Measurements from ENCODE around the gene AKT2. TPM values are rescaled to one million over a fixed set of nuclear protein-coding genes. Genes with fewer than 3 reads are reported as not detected.

AKT2 gene
- total RNA-seq, 1 experiment from 2014 or later = 150 TPM

DNA sequence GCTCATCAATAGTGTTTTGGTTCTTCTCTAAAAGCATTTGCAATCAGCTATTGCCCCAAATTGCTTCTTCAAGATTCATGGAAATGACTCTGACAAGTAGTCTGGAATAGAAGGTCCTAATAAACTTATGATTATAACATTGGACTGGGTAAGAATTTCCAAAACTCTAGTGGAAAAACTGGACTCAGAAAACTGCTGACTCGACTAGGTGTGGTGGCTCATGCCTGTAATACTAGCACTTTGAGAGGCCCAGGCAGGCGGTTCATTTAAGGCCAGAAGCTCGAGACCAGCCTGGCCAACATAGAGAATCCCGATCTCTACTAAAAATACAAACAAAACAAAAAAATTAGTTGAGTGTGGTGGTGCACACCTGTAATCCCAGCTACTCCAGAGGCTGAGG, 15.5 kb upstream of the AKT2 start:
- WGBS (ENCODE audit: extremely low coverage, insufficient read length, low lambda C conversion rate) = no CpG with 5 or more reads among the region's 4 CpGs
- no peak overlapping the region for H4K91ac ChIP-seq (ENCODE audit: insufficient read length, low read depth, low read length)
- no peak overlapping the region for H3K4me3 Mint-ChIP-seq

More for the DNA sequence above, 15.5 kb upstream of the AKT2 start:
- Histone ChIP-seq H3K9ac (ENCODE audit: extremely low read depth, insufficient read length, low read length) (no peak overlapping the region), H3K14ac (ENCODE audit: insufficient read depth, low read length) (no peak overlapping the region), H4K8ac (replicated peaks; ENCODE audit: insufficient read length, low read depth, low read length) (no peak overlapping the region), H3K9me3 (ENCODE audit: control insufficient read depth, low read depth, low read length) (no peaks in the 10 kb centered on the region), H2BK20ac (ENCODE audit: low read depth, low read length, poor library complexity, severe bottlenecking) (no peak overlapping the region), H2AFZ (ENCODE audit: low read length) (no peak overlapping the region), H3K27ac (ENCODE audit: insufficient read length, low read depth, low read length) (no peak overlapping the region), H3K23ac (ENCODE audit: insufficient read length, low read depth, low read length) (no peak overlapping the region), H3K18ac (ENCODE audit: insufficient read length, low read depth, low read length) (no peak overlapping the region), H3K4ac (ENCODE audit: low read depth, low read length) (no peak overlapping the region), H3K4me1 (ENCODE audit: insufficient read depth, low read length) (no peaks in the 10 kb centered on the region), H2BK15ac (ENCODE audit: low read depth, low read length) (no peak overlapping the region), H3K27me3 (ENCODE audit: insufficient read depth, low read length) (no peaks in the 10 kb centered on the region), H3K79me1 (ENCODE audit: insufficient read depth, low read depth, low read length, poor library complexity, severe bottlenecking) (no peaks in the 10 kb centered on the region), H4K5ac (ENCODE audit: insufficient read length, low read depth, low read length) (no peak overlapping the region), H2BK120ac (ENCODE audit: low read depth, low read length, poor library complexity, severe bottlenecking) (no peak overlapping the region), H3T11ph (ENCODE audit: low read length) (no peak overlapping the region), H2BK12ac (ENCODE audit: insufficient read length, low read depth, low read length) (no peak overlapping the region), H2AK5ac (ENCODE audit: insufficient read length, low read length) (no peak overlapping the region), H4K20me1 (ENCODE audit: control insufficient read depth, insufficient read depth, insufficient read length) (no peaks in the 10 kb centered on the region), H3K23me2 (ENCODE audit: insufficient read length, low read depth, low read length, poor library complexity, severe bottlenecking) (no peaks in the 10 kb centered on the region), H3K56ac (ENCODE audit: insufficient read length, low read depth, low read length) (no peak overlapping the region), H3K79me2 (ENCODE audit: insufficient read depth, low read length) (no peaks in the 10 kb centered on the region), H3K4me2 (ENCODE audit: insufficient read depth, insufficient read length, low read length) (no peak overlapping the region), H2BK5ac (ENCODE audit: insufficient read length, low read length) (no peak overlapping the region)
- H3K27ac Mint-ChIP-seq = no peak overlapping the region
- TF ChIP-seq, protein P1, sequence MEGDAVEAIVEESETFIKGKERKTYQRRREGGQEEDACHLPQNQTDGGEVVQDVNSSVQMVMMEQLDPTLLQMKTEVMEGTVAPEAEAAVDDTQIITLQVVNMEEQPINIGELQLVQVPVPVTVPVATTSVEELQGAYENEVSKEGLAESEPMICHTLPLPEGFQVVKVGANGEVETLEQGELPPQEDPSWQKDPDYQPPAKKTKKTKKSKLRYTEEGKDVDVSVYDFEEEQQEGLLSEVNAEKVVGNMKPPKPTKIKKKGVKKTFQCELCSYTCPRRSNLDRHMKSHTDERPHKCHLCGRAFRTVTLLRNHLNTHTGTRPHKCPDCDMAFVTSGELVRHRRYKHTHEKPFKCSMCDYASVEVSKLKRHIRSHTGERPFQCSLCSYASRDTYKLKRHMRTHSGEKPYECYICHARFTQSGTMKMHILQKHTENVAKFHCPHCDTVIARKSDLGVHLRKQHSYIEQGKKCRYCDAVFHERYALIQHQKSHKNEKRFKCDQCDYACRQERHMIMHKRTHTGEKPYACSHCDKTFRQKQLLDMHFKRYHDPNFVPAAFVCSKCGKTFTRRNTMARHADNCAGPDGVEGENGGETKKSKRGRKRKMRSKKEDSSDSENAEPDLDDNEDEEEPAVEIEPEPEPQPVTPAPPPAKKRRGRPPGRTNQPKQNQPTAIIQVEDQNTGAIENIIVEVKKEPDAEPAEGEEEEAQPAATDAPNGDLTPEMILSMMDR (conservative IDR thresholded peaks at IDR 0.05) = no peak
- no peak for DNase-seq
- no peaks in the 10 kb centered on the region for H3K36me3 Mint-ChIP-seq (ENCODE audit: insufficient read depth in 1 of 3, low read depth in 3 of 3)
- peaks cover 2% of the 10 kb centered on the region; the same call in 1 of the 2 replicates for H3K27me3 Mint-ChIP-seq (ENCODE audit: low read depth)
- H3K9me3 Mint-ChIP-seq = no peaks in the 10 kb centered on the region
- H3K4me1 Mint-ChIP-seq = peaks cover 9 to 13% of the 10 kb centered on the region in 2 experiments
